ENCODE measurements around the gene NUDT22.

The NUDT22 gene

DNA sequence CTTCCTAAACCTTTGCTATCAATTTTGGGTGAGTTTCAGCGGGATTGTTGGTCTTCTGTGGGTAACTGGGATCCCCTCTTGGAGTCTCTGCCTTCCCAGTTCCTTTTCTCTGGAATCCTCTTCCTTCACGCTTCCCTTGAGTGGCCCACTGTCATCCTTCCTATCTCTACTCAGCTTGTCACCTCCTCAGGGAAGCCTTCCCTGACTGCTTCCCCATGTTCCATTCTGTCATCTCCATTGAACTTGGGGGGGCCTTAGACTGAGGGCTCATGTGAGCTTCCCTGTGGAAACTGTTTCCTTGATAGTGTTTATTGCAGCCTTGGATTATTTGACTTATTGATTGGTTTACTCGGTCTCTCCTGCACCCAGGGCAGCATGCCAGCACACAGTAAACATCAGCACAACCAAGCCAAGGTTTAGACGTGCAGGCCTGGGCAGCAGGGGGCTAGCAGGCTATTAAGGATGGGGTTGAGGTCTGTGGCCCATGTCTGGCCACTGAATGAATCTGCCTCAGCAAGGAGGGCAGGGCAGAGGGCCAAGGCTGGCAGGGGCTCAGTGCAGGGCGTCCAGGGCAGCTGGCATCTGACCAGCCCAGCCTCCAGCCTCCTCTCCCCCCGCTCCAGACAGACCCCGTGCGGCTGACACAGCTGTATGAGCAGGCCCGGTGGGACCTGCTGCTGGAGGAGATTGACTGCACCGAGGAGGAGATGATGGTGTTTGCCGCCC, 7.3 kb upstream of the NUDT22 start:
- Histone ChIP-seq H3K36me3 (no peaks in the 10 kb centered on the region), H3K9me3 (no peaks in the 10 kb centered on the region), H3K4me1 (peaks cover 8% of the 10 kb centered on the region), H3K27me3 (no peaks in the 10 kb centered on the region), H3K4me3 (ENCODE audit: low read depth, low read length) (no peak overlapping the region)
- no peak for DNase-seq
- no peak for TF ChIP-seq CTCF (IDR thresholded peaks at IDR 0.05; ENCODE audit: low read depth, low read length)

DNA sequence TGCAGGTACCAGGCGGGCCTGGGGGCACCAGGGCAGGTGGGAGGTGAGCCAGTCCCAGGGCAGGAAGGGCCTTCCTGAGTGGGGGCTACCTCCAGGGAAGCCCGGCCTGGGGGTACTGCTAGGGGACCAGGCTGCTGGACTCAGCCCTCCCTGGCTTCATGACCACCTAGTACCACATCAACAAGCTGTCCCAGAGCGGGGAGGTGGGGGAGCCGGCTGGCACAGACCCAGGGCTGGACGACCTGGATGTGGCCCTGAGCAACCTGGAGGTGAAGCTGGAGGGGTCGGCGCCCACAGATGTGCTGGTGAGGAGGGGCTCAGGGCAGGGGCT, 6.8 kb upstream of the NUDT22 start:
- no peaks in the 10 kb centered on the region for H3K36me3 ChIP-seq
- no peak for DNase-seq

DNA sequence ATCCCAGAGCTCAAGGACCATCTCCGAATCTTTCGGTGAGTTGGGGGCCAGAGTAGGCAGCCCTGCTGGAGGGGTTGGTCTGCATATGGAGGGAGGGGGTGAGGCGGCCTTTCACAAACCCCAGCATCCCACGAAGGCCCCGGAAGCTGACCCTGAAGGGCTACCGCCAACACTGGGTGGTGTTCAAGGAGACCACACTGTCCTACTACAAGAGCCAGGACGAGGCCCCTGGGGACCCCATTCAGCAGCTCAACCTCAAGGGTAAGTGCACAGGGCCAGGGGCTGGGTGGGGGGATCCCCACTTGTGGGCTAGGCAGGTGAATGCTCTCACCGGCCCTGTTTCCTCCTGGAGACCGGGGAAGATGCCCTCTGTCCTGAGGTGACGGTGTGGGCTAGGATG, 6.3 kb upstream of the NUDT22 start:
- no peak for TF ChIP-seq CTCF (IDR thresholded peaks at IDR 0.05; ENCODE audit: low read depth, low read length)
- no peak overlapping the region for H3K4me3 ChIP-seq (ENCODE audit: low read depth, low read length)
- DNase-seq: no peak
- H3K27me3 ChIP-seq: no peaks in the 10 kb centered on the region
- H3K4me1 ChIP-seq: peaks cover 8% of the 10 kb centered on the region
- H3K36me3 ChIP-seq: no peaks in the 10 kb centered on the region
- H3K9me3 ChIP-seq: no peaks in the 10 kb centered on the region

More for the DNA sequence above, 6.8 kb upstream of the NUDT22 start:
- Histone ChIP-seq H3K4me3 (ENCODE audit: low read depth, low read length) (no peak overlapping the region), H3K4me1 (peaks cover 8% of the 10 kb centered on the region), H3K27me3 (no peaks in the 10 kb centered on the region), H3K9me3 (no peaks in the 10 kb centered on the region)
- TF ChIP-seq CTCF (IDR thresholded peaks at IDR 0.05; ENCODE audit: low read depth, low read length): no peak

DNA sequence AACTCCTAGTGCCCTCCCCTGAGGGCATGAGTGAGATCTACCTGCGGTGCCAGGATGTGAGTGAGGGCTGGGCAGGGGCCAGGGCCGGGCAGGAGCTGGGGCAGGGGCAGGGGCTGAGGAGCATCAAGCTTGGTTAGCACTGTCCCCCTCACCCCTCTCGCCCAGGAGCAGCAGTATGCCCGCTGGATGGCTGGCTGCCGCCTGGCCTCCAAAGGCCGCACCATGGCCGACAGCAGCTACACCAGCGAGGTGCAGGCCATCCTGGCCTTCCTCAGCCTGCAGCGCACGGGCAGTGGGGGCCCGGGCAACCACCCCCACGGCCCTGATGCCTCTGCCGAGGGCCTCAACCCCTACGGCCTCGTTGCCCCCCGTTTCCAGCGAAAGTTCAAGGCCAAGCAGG, 5.8 kb upstream of the NUDT22 start:
- Histone ChIP-seq H3K9me3 (no peaks in the 10 kb centered on the region), H3K36me3 (no peaks in the 10 kb centered on the region), H3K4me3 (ENCODE audit: low read depth, low read length) (no peak overlapping the region), H3K4me1 (peaks cover 8% of the 10 kb centered on the region), H3K27me3 (no peaks in the 10 kb centered on the region)
- no peak for TF ChIP-seq CTCF (IDR thresholded peaks at IDR 0.05; ENCODE audit: low read depth, low read length)
- DNase-seq: no peak

- no peak for DNase-seq
- TF ChIP-seq CTCF (IDR thresholded peaks at IDR 0.05; ENCODE audit: low read depth, low read length): no peak
- H3K27me3 ChIP-seq: no peaks in the 10 kb centered on the region
- no peaks in the 10 kb centered on the region for H3K36me3 ChIP-seq
- peaks cover 8% of the 10 kb centered on the region for H3K4me1 ChIP-seq
- no peak overlapping the region for H3K4me3 ChIP-seq (ENCODE audit: low read depth, low read length)
- no peaks in the 10 kb centered on the region for H3K9me3 ChIP-seq
Measured at GRCh38 chr11:64220798-64221197, 5.3 kb upstream of the NUDT22 start.

- no peaks in the 10 kb centered on the region for H3K27me3 ChIP-seq
- TF ChIP-seq CTCF (IDR thresholded peaks at IDR 0.05; ENCODE audit: low read depth, low read length): no peak
- no peak overlapping the region for H3K4me3 ChIP-seq (ENCODE audit: low read depth, low read length)
- H3K36me3 ChIP-seq: no peaks in the 10 kb centered on the region
- peaks cover 8% of the 10 kb centered on the region for H3K4me1 ChIP-seq
- no peaks in the 10 kb centered on the region for H3K9me3 ChIP-seq
- no peak for DNase-seq
Measured at GRCh38 chr11:64222651-64223000, 3.4 kb upstream of the NUDT22 start.
